Parathyroid adenoma (tissue), 2 donors: Measurements from ENCODE around the gene SPAG6.

Experiments used
- H2AFZ ChIP-seq: fragments of 300-600 bp; sonication (generic); one replicate; pipeline ENCODE4 v1.7.0; 2017; ENCODE audit warnings: antibody characterized with exemption, mild to moderate bottlenecking
- H3K27ac ChIP-seq: fragments of 300-600 bp; sonication (generic); one replicate; pipeline ENCODE4 v1.7.0; 2017
- H3K27me3 ChIP-seq: fragments of 300-600 bp; sonication (generic); one replicate; pipeline ENCODE4 v1.7.0; 2017; ENCODE audit warnings: low read length; ENCODE audit not compliant: control insufficient read depth, insufficient read depth
- H3K36me3 ChIP-seq: fragments of 300-600 bp; sonication (generic); one replicate; pipeline ENCODE4 v1.7.0; 2017; ENCODE audit warnings: low read length; ENCODE audit not compliant: control insufficient read depth, insufficient read depth
- H3K4me1 ChIP-seq: fragments of 300-600 bp; sonication (generic); one replicate; pipeline ENCODE4 v1.7.0; 2017; ENCODE audit warnings: control low read depth
- H3K4me2 ChIP-seq: fragments of 300-600 bp; sonication (generic); one replicate; pipeline ENCODE4 v1.7.0; 2017; ENCODE audit warnings: low read length
- H3K4me3 ChIP-seq: fragments of 300-600 bp; sonication (generic); one replicate; pipeline ENCODE4 v1.7.0; 2017; ENCODE audit warnings: low read depth, low read length
- H3K79me2 ChIP-seq: fragments of 300-600 bp; sonication (generic); one replicate; pipeline ENCODE4 v1.7.0; 2017; ENCODE audit warnings: control low read depth
- H3K9ac ChIP-seq: fragments of 300-600 bp; sonication (generic); one replicate; pipeline ENCODE4 v1.7.0; 2017; ENCODE audit warnings: mild to moderate bottlenecking
- H3K9me3 ChIP-seq: fragments of 300-600 bp; sonication (generic); one replicate; pipeline ENCODE4 v1.7.0; 2017; ENCODE audit warnings: low read length; ENCODE audit not compliant: control insufficient read depth
- TF ChIP-seq, protein P1 (sequence below): fragments of 300-600 bp; sonication (generic); IDR thresholded peaks from one replicate; pipeline ENCODE4 v1.7.0; 2017; ENCODE audit warnings: antibody characterized with exemption, mild to moderate bottlenecking
- donor health status: primary hyperparathyroidism.

SPAG6 gene

DNA sequence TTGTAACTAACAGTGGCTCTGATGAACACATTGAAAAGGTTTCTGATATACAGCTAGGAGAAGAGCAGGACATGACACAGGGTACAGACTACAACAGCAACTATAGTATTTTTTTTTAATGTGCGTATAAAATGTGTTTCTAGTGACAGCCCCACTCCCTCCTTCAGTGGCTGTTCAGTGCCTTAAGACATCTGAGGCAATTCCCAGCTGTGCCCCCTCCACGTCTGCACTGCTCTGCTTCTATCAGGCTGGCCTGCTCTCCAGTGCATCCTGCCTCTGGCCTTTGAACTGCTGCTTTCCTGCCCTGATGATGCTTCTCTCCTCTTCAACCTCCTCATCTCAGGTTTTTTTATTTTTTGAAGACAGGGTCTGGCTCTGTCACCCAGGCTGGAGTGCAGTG is 111.2 kb downstream of the SPAG6 start:
- Histone ChIP-seq H3K4me1 (no peaks in the 10 kb centered on the region), H3K4me2 (no peak overlapping the region), H3K27me3 (no peaks in the 10 kb centered on the region), H3K79me2 (no peaks in the 10 kb centered on the region), H3K9ac (no peak overlapping the region), H2AFZ (no peak overlapping the region), H3K36me3 (no peaks in the 10 kb centered on the region), H3K9me3 (no peaks in the 10 kb centered on the region), H3K27ac (no peak overlapping the region), H3K4me3 (no peak overlapping the region)
- TF ChIP-seq, protein P1, sequence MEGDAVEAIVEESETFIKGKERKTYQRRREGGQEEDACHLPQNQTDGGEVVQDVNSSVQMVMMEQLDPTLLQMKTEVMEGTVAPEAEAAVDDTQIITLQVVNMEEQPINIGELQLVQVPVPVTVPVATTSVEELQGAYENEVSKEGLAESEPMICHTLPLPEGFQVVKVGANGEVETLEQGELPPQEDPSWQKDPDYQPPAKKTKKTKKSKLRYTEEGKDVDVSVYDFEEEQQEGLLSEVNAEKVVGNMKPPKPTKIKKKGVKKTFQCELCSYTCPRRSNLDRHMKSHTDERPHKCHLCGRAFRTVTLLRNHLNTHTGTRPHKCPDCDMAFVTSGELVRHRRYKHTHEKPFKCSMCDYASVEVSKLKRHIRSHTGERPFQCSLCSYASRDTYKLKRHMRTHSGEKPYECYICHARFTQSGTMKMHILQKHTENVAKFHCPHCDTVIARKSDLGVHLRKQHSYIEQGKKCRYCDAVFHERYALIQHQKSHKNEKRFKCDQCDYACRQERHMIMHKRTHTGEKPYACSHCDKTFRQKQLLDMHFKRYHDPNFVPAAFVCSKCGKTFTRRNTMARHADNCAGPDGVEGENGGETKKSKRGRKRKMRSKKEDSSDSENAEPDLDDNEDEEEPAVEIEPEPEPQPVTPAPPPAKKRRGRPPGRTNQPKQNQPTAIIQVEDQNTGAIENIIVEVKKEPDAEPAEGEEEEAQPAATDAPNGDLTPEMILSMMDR: no peak

DNA sequence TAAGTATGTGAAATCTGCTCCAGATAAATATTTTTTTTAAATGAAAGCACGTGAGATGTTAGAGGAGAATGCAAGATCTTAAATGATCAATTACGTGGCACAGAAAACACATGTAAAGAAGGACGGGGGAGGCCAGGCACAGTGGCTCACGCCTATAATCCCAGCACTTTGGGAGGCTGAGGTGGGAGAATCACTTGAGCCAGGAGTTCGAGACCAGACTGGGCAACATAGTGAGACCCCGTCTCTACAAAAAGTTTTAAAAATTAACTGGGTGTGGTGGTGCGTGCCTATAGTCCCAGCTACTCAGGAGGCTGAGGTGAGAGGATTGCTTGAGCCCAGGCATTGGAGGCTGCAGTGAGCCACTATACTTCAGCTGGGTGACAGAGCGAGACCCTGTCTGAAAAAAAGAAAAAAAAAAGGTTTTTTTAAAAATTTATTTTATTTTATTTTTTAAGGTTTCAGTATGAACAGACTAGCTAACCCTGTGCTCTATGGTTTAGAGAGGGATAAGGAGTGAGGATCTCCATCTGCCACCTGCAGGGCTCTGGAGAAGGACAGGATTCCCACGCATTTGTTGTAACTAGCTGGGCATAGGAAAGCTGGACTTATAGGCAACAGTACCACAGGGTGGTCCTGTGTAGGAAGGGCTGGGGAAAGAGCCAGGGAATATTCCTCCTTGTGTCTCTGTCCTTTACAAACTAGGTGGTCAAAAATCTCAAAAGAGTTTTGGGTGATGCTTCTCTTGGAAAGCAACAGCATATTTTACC is 113.2 kb downstream of the SPAG6 start:
- H3K79me2 ChIP-seq: no peaks in the 10 kb centered on the region
- TF ChIP-seq, protein P1: no peak
- no peak overlapping the region for H3K4me3 ChIP-seq
- H3K4me2 ChIP-seq: no peak overlapping the region
- H3K9me3 ChIP-seq: no peaks in the 10 kb centered on the region
- H2AFZ ChIP-seq: no peak overlapping the region
- no peak overlapping the region for H3K9ac ChIP-seq
- no peaks in the 10 kb centered on the region for H3K27me3 ChIP-seq
- no peak overlapping the region for H3K27ac ChIP-seq
- no peaks in the 10 kb centered on the region for H3K4me1 ChIP-seq
- no peaks in the 10 kb centered on the region for H3K36me3 ChIP-seq

DNA sequence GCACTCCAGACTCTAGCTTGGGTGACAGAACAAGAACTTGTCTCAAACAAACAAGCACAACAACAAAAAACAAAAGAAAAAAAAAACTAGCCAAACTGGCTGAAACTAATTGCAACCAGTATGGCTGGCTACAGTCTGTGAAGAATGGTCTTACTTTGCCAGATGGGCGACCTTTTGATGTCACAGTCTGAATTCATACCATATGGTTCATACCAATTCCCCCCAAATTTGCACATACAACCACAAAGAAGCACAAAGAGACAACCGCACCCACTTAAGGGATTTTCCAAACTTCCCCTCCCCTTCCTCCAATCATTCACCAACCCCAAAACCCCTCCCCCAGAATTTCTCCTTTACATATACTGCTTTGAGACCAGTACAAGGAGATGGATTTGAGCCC is 114.2 kb downstream of the SPAG6 start:
- Histone ChIP-seq H3K9ac (no peak overlapping the region), H3K9me3 (no peaks in the 10 kb centered on the region), H3K4me2 (no peak overlapping the region), H3K27me3 (no peaks in the 10 kb centered on the region), H3K4me1 (no peaks in the 10 kb centered on the region), H2AFZ (no peak overlapping the region), H3K27ac (no peak overlapping the region), H3K36me3 (no peaks in the 10 kb centered on the region), H3K79me2 (no peaks in the 10 kb centered on the region), H3K4me3 (no peak overlapping the region)
- TF ChIP-seq, protein P1: no peak

DNA sequence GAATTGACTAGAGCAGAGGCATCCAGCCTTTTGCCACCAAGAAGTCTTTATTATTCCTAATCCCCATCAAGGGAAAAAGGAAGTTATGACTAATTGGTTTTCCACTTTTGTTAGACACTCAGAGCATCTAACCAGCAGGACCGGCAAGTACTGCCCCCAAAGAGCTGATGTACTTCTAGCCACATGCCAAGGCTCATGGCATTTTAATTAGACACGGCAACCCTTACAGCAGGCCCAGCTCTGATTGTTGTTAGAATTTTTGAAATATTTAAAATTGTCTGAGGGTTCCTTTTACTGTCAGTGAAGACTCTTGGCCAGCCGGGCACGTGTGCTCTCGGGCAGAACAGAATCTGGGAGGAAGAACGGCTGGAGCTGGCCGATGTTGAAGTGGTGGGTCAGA is 114.8 kb downstream of the SPAG6 start:
- TF ChIP-seq, protein P1: no peak

More for the DNA sequence above, 114.8 kb downstream of the SPAG6 start:
- Histone ChIP-seq H3K9ac (no peak overlapping the region), H3K79me2 (no peaks in the 10 kb centered on the region), H3K36me3 (no peaks in the 10 kb centered on the region), H3K27me3 (no peaks in the 10 kb centered on the region), H3K4me3 (no peak overlapping the region), H3K4me2 (no peak overlapping the region), H3K4me1 (no peaks in the 10 kb centered on the region), H2AFZ (no peak overlapping the region), H3K27ac (no peak overlapping the region), H3K9me3 (no peaks in the 10 kb centered on the region)
